ENCODE results near the gene CPPED1. TPM values are rescaled to one million over a fixed set of nuclear protein-coding genes. Genes with fewer than 3 reads are reported as not detected.

Gene CPPED1
- polyA plus RNA-seq, 3 donors: 100 to 292 (median 259) TPM

DNA sequence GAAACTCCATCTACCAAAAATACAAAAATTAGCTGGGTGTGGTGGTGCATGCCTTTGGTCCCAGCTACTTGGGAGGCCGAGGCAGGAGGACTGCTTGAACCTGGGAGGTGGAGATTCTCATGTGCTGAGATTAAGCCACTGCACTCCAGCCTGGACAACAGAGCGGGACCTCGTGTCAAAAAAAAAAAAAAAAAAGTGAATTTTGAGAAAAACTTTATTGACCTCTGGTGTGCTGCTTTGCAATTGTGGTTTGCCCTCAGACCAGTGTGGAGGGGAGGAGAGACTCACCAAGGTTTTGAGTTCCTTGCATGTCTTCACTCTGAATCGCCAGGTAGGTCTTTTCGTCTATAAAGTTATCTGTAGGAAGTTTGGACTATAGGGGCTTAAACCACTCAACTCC is 145.2 kb downstream of the CPPED1 start:
- Mint-ChIP-seq H3K27ac (no peak overlapping the region), H3K27me3 (ENCODE audit: low read depth in 3 of 3) (peaks cover 2 to 3% (median 3%) of the 10 kb centered on the region in 3 donors), H3K36me3 (peaks cover 27 to 53% of the 10 kb centered on the region in 2 donors), H3K4me3 (no peak overlapping the region), H3K9me3 (peaks cover 6 to 14% (median 10%) of the 10 kb centered on the region in 7 donors), H3K4me1 (no peaks in the 10 kb centered on the region)
- DNase-seq: no peak
- intact Hi-C loops (cut with micrococcal nuclease): no loop called here
- Histone ChIP-seq H4K20me1 (ENCODE audit: insufficient read depth, low read length) (peaks cover 66% of the 10 kb centered on the region), H3K9me3 (replicated peaks in 1 of 2; ENCODE audit: control insufficient read depth in 1 of 2, insufficient read depth in 1 of 2, low read length in 2 of 2) (peaks cover 0 to 8% of the 10 kb centered on the region in 2 donors), H3K4me1 (ENCODE audit: control insufficient read depth in 1 of 2, insufficient read depth in 2 of 2, low read length in 2 of 2) (no peaks in the 10 kb centered on the region), H3K79me2 (ENCODE audit: insufficient read depth, low read length) (no peaks in the 10 kb centered on the region), H2AFZ (ENCODE audit: insufficient read depth, low read depth, low read length, poor library complexity, severe bottlenecking) (no peak overlapping the region), H3K9ac (ENCODE audit: insufficient read depth, low read length, poor library complexity, severe bottlenecking) (no peak overlapping the region), H3K4me3 (replicated peaks in 1 of 3; ENCODE audit: low read depth in 2 of 3, low read length in 3 of 3) (no peak overlapping the region), H3K27ac (ENCODE audit: low read depth in 1 of 2, low read length in 2 of 2) (no peak overlapping the region), H3K4me2 (replicated peaks; ENCODE audit: extremely low read depth, low read length, poor library complexity, severe bottlenecking) (no peak overlapping the region), H3K27me3 (ENCODE audit: control insufficient read depth in 2 of 2, insufficient read depth in 2 of 2, low read length in 2 of 2) (no peaks in the 10 kb centered on the region), H3K36me3 (replicated peaks in 1 of 2; ENCODE audit: control insufficient read depth in 1 of 2, insufficient read depth in 2 of 2, low read length in 2 of 2) (peaks cover 27 to 50% of the 10 kb centered on the region in 2 donors)
- TF ChIP-seq, protein P1, sequence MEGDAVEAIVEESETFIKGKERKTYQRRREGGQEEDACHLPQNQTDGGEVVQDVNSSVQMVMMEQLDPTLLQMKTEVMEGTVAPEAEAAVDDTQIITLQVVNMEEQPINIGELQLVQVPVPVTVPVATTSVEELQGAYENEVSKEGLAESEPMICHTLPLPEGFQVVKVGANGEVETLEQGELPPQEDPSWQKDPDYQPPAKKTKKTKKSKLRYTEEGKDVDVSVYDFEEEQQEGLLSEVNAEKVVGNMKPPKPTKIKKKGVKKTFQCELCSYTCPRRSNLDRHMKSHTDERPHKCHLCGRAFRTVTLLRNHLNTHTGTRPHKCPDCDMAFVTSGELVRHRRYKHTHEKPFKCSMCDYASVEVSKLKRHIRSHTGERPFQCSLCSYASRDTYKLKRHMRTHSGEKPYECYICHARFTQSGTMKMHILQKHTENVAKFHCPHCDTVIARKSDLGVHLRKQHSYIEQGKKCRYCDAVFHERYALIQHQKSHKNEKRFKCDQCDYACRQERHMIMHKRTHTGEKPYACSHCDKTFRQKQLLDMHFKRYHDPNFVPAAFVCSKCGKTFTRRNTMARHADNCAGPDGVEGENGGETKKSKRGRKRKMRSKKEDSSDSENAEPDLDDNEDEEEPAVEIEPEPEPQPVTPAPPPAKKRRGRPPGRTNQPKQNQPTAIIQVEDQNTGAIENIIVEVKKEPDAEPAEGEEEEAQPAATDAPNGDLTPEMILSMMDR (IDR thresholded peaks at IDR 0.05): no peak
- 100% methylated on average over 2 of the region's 5 CpGs for WGBS (ENCODE audit: insufficient coverage)

DNA sequence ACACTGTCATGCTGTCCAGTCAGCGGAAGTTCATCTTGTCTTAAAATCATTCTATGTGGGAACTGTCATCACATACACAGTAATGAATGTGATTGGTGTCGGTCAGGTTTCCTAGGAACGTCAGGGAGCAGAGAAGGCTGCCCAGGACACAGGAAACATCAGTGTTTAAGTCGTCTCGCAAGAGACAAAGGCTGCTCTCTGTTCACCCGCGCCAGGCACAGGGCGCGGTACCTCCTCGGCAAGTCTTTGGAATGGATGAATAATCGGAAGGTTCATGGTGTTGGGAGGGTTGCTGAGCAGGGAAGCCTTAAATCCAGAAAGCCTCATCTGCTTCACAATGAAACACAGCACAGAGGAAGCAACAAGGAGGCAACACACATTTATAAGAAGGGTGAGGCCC is 148.2 kb downstream of the CPPED1 start:
- no peak for DNase-seq
- Histone ChIP-seq H3K4me2 (replicated peaks; ENCODE audit: extremely low read depth, low read length, poor library complexity, severe bottlenecking) (no peak overlapping the region), H2AFZ (ENCODE audit: insufficient read depth, low read depth, low read length, poor library complexity, severe bottlenecking) (no peak overlapping the region), H3K79me2 (ENCODE audit: insufficient read depth, low read length) (no peaks in the 10 kb centered on the region), H3K27ac (ENCODE audit: low read depth in 1 of 2, low read length in 2 of 2) (no peak overlapping the region), H3K9me3 (replicated peaks in 1 of 2; ENCODE audit: control insufficient read depth in 1 of 2, insufficient read depth in 1 of 2, low read length in 2 of 2) (peaks cover 0 to 8% of the 10 kb centered on the region in 2 donors), H3K4me1 (ENCODE audit: control insufficient read depth in 1 of 2, insufficient read depth in 2 of 2, low read length in 2 of 2) (no peaks in the 10 kb centered on the region), H3K4me3 (replicated peaks in 1 of 3; ENCODE audit: low read depth in 2 of 3, low read length in 3 of 3) (no peak overlapping the region), H4K20me1 (ENCODE audit: insufficient read depth, low read length) (peaks cover 37% of the 10 kb centered on the region), H3K27me3 (ENCODE audit: control insufficient read depth in 2 of 2, insufficient read depth in 2 of 2, low read length in 2 of 2) (no peaks in the 10 kb centered on the region), H3K36me3 (replicated peaks in 1 of 2; ENCODE audit: control insufficient read depth in 1 of 2, insufficient read depth in 2 of 2, low read length in 2 of 2) (peaks cover 10 to 22% of the 10 kb centered on the region in 2 donors), H3K9ac (ENCODE audit: insufficient read depth, low read length, poor library complexity, severe bottlenecking) (no peak overlapping the region)
- Mint-ChIP-seq H3K27ac (peak overlapping the region in 1 of 7 donors; percentile 66), H3K36me3 (peaks cover 11 to 25% of the 10 kb centered on the region in 2 donors), H3K9me3 (peaks cover 6 to 13% (median 10%) of the 10 kb centered on the region in 7 donors), H3K4me1 (no peaks in the 10 kb centered on the region), H3K27me3 (ENCODE audit: low read depth in 3 of 3) (peaks cover 3 to 7% (median 6%) of the 10 kb centered on the region in 3 donors), H3K4me3 (no peak overlapping the region)
- 78% methylated on average over 8 of the region's 11 CpGs for WGBS (ENCODE audit: insufficient coverage)
- intact Hi-C loops (cut with micrococcal nuclease): no loop called here
- TF ChIP-seq, protein P1 (IDR thresholded peaks at IDR 0.05): no peak
